Measurements from ENCODE around the gene MYH10.

Gene MYH10

GRCh38 chr17:8464941-8465340, 165.6 kb downstream of the MYH10 start:
- Histone ChIP-seq H4K20me1 (ENCODE audit: control insufficient read depth, insufficient read depth, low read depth, low read length) (no peaks in the 10 kb centered on the region), H3K9me2 (replicated peaks; ENCODE audit: control insufficient read depth, low read length) (no peaks in the 10 kb centered on the region), H3K27ac (ENCODE audit: low read depth, low read length) (no peak overlapping the region), H3K9me3 (ENCODE audit: control insufficient read depth, insufficient read depth, low read length) (no peaks in the 10 kb centered on the region), H3K36me3 (ENCODE audit: control insufficient read depth, low read length) (peaks cover 59% of the 10 kb centered on the region), H3K4me2 (ENCODE audit: low read length) (no peak overlapping the region), H3K4me1 (ENCODE audit: control insufficient read depth, low read length) (no peaks in the 10 kb centered on the region), H3K79me2 (ENCODE audit: control insufficient read depth, low read length) (peaks cover 19% of the 10 kb centered on the region), H3K27me3 (ENCODE audit: control insufficient read depth, low read length) (no peaks in the 10 kb centered on the region), H3F3A (ENCODE audit: control insufficient read depth, insufficient read depth) (no peaks in the 10 kb centered on the region), H3K4me3 (ENCODE audit: low read length) (no peak overlapping the region)
- no peak for TF ChIP-seq EZH2phosphoT487 (IDR thresholded peaks at IDR 0.05; ENCODE audit: borderline replicate concordance, low read length)
- TF ChIP-seq, protein P1, sequence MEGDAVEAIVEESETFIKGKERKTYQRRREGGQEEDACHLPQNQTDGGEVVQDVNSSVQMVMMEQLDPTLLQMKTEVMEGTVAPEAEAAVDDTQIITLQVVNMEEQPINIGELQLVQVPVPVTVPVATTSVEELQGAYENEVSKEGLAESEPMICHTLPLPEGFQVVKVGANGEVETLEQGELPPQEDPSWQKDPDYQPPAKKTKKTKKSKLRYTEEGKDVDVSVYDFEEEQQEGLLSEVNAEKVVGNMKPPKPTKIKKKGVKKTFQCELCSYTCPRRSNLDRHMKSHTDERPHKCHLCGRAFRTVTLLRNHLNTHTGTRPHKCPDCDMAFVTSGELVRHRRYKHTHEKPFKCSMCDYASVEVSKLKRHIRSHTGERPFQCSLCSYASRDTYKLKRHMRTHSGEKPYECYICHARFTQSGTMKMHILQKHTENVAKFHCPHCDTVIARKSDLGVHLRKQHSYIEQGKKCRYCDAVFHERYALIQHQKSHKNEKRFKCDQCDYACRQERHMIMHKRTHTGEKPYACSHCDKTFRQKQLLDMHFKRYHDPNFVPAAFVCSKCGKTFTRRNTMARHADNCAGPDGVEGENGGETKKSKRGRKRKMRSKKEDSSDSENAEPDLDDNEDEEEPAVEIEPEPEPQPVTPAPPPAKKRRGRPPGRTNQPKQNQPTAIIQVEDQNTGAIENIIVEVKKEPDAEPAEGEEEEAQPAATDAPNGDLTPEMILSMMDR (IDR thresholded peaks at IDR 0.05; ENCODE audit: low read depth, low read length, poor library complexity, severe bottlenecking): no peak

DNA sequence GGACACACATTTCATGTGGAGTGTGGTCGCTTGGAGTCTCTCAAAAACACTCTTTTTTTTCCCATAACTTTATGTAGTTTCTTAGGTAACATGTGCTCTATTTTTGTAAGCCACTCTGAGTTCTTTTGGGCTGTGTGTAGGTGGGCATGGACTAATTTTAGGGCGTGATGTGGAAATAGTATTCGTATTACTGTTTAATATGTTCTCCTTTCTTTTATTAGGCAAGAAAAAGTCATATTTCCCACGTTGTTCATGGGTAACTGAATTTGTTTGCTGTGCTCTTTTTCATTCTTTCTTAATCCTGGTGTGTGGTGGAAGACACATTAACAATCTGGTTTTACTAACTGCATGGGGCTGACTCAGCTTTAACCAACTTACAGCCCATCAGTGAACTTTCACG, 167.4 kb downstream of the MYH10 start:
- H3K36me3 ChIP-seq (ENCODE audit: control insufficient read depth, low read length): peaks cover 73% of the 10 kb centered on the region

GRCh38 chr17:8462564-8462963, 168.0 kb downstream of the MYH10 start:
- no peaks in the 10 kb centered on the region for H3K9me2 ChIP-seq (replicated peaks; ENCODE audit: control insufficient read depth, low read length)
- H3K27ac ChIP-seq (ENCODE audit: low read depth, low read length): no peak overlapping the region
- no peaks in the 10 kb centered on the region for H4K20me1 ChIP-seq (ENCODE audit: control insufficient read depth, insufficient read depth, low read depth, low read length)
- H3K36me3 ChIP-seq (ENCODE audit: control insufficient read depth, low read length): peaks cover 72% of the 10 kb centered on the region
- no peaks in the 10 kb centered on the region for H3K9me3 ChIP-seq (ENCODE audit: control insufficient read depth, insufficient read depth, low read length)
- H3K79me2 ChIP-seq (ENCODE audit: control insufficient read depth, low read length): peaks cover 19% of the 10 kb centered on the region
- no peak overlapping the region for H3K4me2 ChIP-seq (ENCODE audit: low read length)
- H3K27me3 ChIP-seq (ENCODE audit: control insufficient read depth, low read length): no peaks in the 10 kb centered on the region
- no peaks in the 10 kb centered on the region for H3K4me1 ChIP-seq (ENCODE audit: control insufficient read depth, low read length)
- TF ChIP-seq EZH2phosphoT487 (IDR thresholded peaks at IDR 0.05; ENCODE audit: borderline replicate concordance, low read length): no peak
- TF ChIP-seq, protein P1 (IDR thresholded peaks at IDR 0.05; ENCODE audit: low read depth, low read length, poor library complexity, severe bottlenecking): no peak
- no peak overlapping the region for H3K4me3 ChIP-seq (ENCODE audit: low read length)
- no peaks in the 10 kb centered on the region for H3F3A ChIP-seq (ENCODE audit: control insufficient read depth, insufficient read depth)

More for the DNA sequence above, 167.4 kb downstream of the MYH10 start:
- Histone ChIP-seq H3F3A (ENCODE audit: control insufficient read depth, insufficient read depth) (no peaks in the 10 kb centered on the region), H3K79me2 (ENCODE audit: control insufficient read depth, low read length) (peaks cover 19% of the 10 kb centered on the region), H4K20me1 (ENCODE audit: control insufficient read depth, insufficient read depth, low read depth, low read length) (no peaks in the 10 kb centered on the region), H3K9me2 (replicated peaks; ENCODE audit: control insufficient read depth, low read length) (no peaks in the 10 kb centered on the region), H3K27me3 (ENCODE audit: control insufficient read depth, low read length) (no peaks in the 10 kb centered on the region), H3K4me2 (ENCODE audit: low read length) (no peak overlapping the region), H3K9me3 (ENCODE audit: control insufficient read depth, insufficient read depth, low read length) (no peaks in the 10 kb centered on the region), H3K4me1 (ENCODE audit: control insufficient read depth, low read length) (no peaks in the 10 kb centered on the region), H3K4me3 (ENCODE audit: low read length) (no peak overlapping the region), H3K27ac (ENCODE audit: low read depth, low read length) (no peak overlapping the region)
- TF ChIP-seq EZH2phosphoT487 (IDR thresholded peaks at IDR 0.05; ENCODE audit: borderline replicate concordance, low read length): no peak
- TF ChIP-seq, protein P1 (IDR thresholded peaks at IDR 0.05; ENCODE audit: low read depth, low read length, poor library complexity, severe bottlenecking): no peak
